ENCODE data around the gene MECP2.

The MECP2 gene

DNA sequence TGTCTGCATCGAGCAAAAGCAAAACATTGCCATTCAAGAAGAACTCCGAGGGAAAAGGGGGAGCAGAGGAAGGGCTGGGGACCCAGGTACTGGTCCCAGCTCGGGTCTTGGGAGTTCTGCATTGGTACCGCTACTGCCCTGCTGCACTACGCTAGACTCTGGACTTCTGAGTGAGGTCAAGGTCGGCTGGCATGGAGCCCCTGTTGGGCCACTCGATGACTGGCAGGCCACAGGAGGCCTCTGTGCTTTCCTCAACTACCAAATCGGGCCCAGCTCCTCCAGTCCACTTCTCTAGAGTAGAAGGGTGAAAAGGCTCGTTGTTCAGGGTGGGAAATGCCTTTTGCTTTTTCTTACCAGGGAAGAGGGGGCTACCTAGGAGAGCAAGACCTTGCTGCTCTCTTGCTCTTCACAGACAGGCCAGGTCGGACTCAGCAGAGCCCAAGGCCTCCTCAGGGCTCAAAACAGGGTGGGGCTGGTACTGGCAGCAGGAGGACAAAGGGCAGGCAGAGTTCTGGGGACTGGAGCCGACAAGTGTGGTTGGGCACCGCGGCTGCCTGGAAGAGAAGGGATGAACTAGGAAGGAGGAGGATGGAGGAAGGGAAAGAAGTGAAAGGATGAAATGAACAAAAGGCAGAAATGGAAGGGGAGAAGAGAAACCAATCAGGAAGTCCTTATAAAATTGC, 68.9 kb downstream of the MECP2 start:
- no peaks in the 10 kb centered on the region for H3K36me3 ChIP-seq (ENCODE audit: low read length)
- H3K9me2 ChIP-seq (replicated peaks; ENCODE audit: insufficient read depth, low read length): no peaks in the 10 kb centered on the region
- H2AFZ ChIP-seq (ENCODE audit: low read depth, low read length, severe bottlenecking): no peak overlapping the region
- H4K20me1 ChIP-seq (ENCODE audit: low read depth, low read length): no peaks in the 10 kb centered on the region
- no peaks in the 10 kb centered on the region for H3K27me3 ChIP-seq (ENCODE audit: low read length)
- H3F3A ChIP-seq (ENCODE audit: insufficient read depth): no peaks in the 10 kb centered on the region
- no peaks in the 10 kb centered on the region for H3K79me2 ChIP-seq (ENCODE audit: insufficient read depth, low read length)
- H3K9ac ChIP-seq (ENCODE audit: low read length): no peak overlapping the region
- no peak overlapping the region for H3K4me3 ChIP-seq (ENCODE audit: insufficient read depth, low read length, poor library complexity, severe bottlenecking)
- H3K9me3 ChIP-seq (ENCODE audit: insufficient read depth, low read length): no peaks in the 10 kb centered on the region
- H3K27ac ChIP-seq (ENCODE audit: low read depth, low read length): no peak overlapping the region
- TF ChIP-seq, protein P1, sequence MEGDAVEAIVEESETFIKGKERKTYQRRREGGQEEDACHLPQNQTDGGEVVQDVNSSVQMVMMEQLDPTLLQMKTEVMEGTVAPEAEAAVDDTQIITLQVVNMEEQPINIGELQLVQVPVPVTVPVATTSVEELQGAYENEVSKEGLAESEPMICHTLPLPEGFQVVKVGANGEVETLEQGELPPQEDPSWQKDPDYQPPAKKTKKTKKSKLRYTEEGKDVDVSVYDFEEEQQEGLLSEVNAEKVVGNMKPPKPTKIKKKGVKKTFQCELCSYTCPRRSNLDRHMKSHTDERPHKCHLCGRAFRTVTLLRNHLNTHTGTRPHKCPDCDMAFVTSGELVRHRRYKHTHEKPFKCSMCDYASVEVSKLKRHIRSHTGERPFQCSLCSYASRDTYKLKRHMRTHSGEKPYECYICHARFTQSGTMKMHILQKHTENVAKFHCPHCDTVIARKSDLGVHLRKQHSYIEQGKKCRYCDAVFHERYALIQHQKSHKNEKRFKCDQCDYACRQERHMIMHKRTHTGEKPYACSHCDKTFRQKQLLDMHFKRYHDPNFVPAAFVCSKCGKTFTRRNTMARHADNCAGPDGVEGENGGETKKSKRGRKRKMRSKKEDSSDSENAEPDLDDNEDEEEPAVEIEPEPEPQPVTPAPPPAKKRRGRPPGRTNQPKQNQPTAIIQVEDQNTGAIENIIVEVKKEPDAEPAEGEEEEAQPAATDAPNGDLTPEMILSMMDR (IDR thresholded peaks at IDR 0.05; ENCODE audit: insufficient read depth, low read length, poor library complexity, severe bottlenecking): no peak
- TF ChIP-seq EZH2phosphoT487 (conservative IDR thresholded peaks at IDR 0.05; ENCODE audit: low read length): no peak
- H3K4me2 ChIP-seq (ENCODE audit: low read depth, low read length, poor library complexity, severe bottlenecking): no peak overlapping the region

DNA sequence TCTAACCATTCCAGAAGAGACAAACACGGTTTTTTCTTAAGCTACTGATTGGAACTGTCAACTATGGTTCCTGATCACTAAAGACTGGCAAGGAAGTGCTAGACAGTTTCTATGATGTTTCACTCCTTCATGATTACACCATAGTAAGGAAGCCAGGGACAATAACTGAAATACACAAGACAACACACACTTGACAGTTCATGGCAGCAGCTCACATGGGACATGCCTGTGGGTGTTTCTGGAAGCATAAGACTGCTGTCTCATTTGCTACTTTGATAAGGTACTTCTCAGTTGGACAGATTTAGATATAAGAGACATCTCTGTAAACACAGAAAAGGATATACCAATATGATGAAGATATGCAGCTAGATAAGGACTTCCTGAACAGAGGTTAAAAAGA, 69.5 kb downstream of the MECP2 start:
- Histone ChIP-seq H4K20me1 (ENCODE audit: low read depth, low read length) (no peaks in the 10 kb centered on the region), H3K4me2 (ENCODE audit: low read depth, low read length, poor library complexity, severe bottlenecking) (no peak overlapping the region), H3K9me2 (replicated peaks; ENCODE audit: insufficient read depth, low read length) (no peaks in the 10 kb centered on the region), H3K27me3 (ENCODE audit: low read length) (no peaks in the 10 kb centered on the region), H3K36me3 (ENCODE audit: low read length) (no peaks in the 10 kb centered on the region), H3F3A (ENCODE audit: insufficient read depth) (no peaks in the 10 kb centered on the region), H3K79me2 (ENCODE audit: insufficient read depth, low read length) (no peaks in the 10 kb centered on the region), H3K4me3 (ENCODE audit: insufficient read depth, low read length, poor library complexity, severe bottlenecking) (no peak overlapping the region), H3K9ac (ENCODE audit: low read length) (no peak overlapping the region), H2AFZ (ENCODE audit: low read depth, low read length, severe bottlenecking) (no peak overlapping the region), H3K27ac (ENCODE audit: low read depth, low read length) (no peak overlapping the region), H3K9me3 (ENCODE audit: insufficient read depth, low read length) (no peaks in the 10 kb centered on the region)
- TF ChIP-seq EZH2phosphoT487 (conservative IDR thresholded peaks at IDR 0.05; ENCODE audit: low read length): no peak
- TF ChIP-seq, protein P1 (IDR thresholded peaks at IDR 0.05; ENCODE audit: insufficient read depth, low read length, poor library complexity, severe bottlenecking): no peak

DNA sequence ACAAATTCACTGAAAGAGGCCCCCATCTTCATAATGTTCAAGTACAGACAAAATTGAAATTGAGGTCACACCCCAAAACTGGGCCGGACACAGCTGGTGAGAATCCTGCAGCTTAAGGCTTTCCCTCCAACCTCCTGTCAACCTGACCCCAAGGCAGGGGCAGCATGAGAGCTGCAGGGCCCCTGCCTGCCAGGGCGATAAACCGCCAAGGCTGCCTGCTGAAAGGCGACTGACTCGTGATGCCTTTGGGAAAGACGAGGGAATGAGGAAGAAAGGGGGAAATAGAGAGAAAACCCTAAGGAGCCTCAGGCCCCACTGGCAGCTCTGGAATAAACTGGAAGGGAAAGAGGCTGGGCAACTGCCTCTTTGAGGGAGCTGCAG, 70.5 kb downstream of the MECP2 start:
- no peaks in the 10 kb centered on the region for H4K20me1 ChIP-seq (ENCODE audit: low read depth, low read length)
- no peak overlapping the region for H3K27ac ChIP-seq (ENCODE audit: low read depth, low read length)
- no peak overlapping the region for H3K4me2 ChIP-seq (ENCODE audit: low read depth, low read length, poor library complexity, severe bottlenecking)
- no peaks in the 10 kb centered on the region for H3K27me3 ChIP-seq (ENCODE audit: low read length)
- no peaks in the 10 kb centered on the region for H3K9me3 ChIP-seq (ENCODE audit: insufficient read depth, low read length)
- H3K36me3 ChIP-seq (ENCODE audit: low read length): no peaks in the 10 kb centered on the region
- no peaks in the 10 kb centered on the region for H3F3A ChIP-seq (ENCODE audit: insufficient read depth)
- H3K79me2 ChIP-seq (ENCODE audit: insufficient read depth, low read length): no peaks in the 10 kb centered on the region
- H2AFZ ChIP-seq (ENCODE audit: low read depth, low read length, severe bottlenecking): no peak overlapping the region
- H3K9me2 ChIP-seq (replicated peaks; ENCODE audit: insufficient read depth, low read length): no peaks in the 10 kb centered on the region
- no peak overlapping the region for H3K9ac ChIP-seq (ENCODE audit: low read length)
- H3K4me3 ChIP-seq (ENCODE audit: insufficient read depth, low read length, poor library complexity, severe bottlenecking): no peak overlapping the region
- no peak for TF ChIP-seq EZH2phosphoT487 (conservative IDR thresholded peaks at IDR 0.05; ENCODE audit: low read length)
- TF ChIP-seq, protein P1 (IDR thresholded peaks at IDR 0.05; ENCODE audit: insufficient read depth, low read length, poor library complexity, severe bottlenecking): no peak
